Urothelium cell line (cell line): ENCODE data around the gene LGMN.
"Not testable (repeated sequence)": the region's sequence is repeated elsewhere in the genome, so short reads cannot be mapped to it uniquely, and the experiment has no call there.

Experiments
- DNase-seq: peaks from one replicate; pipeline ENCODE4 v3.0.0; 2011; ENCODE audit warnings: low spot score, mixed read lengths
- FAIRE-seq: peaks from 2 replicates; lab custom pipeline; 2011; peaks lifted over from hg19 to GRCh38; lab: Jason Lieb, UNC

LGMN gene

GRCh38 chr14:92748259-92749016 lies at the start of gene LGMN:
Gene LGMN (minus strand): TSS chr14:92748627. CDS start chr14:92732786, 15,841 bp downstream.
- FAIRE-seq = peak; percentile 62
- peak; percentile 91 for DNase-seq

DNA sequence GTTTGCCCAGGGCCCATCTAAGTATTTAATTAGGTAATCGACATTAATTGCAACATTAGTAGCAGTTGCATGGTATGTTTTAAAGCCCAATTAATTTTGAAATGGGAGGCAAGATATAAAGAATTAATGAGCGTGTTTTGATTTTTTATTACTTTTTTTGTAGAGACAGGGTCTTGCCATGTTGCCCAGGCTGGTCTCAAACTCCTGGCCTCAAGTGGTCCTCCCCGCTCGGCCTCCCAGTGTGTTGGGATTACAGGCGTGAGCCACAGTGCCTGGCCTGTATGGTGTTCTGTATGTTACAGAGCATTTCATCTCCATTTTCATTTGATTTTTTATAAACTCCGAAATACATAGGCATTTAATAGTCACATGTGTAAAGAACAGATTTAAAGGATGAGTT lies 46.5 kb upstream of the LGMN start:
- DNase-seq (no peak), FAIRE-seq (no peak)

DNA sequence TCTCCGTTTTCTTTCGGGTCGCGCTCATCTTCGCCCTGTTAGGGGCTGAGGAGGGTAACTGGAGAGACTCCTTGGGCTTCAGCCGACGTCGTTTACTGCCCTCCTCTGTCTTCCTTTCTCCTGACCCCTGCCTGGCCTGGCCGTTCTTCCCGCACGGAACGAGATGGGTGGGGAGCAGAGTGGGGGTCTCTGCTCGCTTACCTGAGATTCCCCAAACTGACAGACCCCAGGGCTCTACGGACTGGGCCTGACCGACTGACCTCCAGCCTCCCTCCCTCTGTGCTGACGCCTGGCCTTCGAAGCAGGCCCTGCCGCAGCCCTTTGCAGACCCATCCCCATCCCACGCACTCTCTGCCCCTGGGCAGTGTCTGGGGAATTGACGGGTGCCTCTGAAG lies 46.1 kb upstream of the LGMN start:
- peak; percentile 2 for DNase-seq
- FAIRE-seq = no peak

DNA sequence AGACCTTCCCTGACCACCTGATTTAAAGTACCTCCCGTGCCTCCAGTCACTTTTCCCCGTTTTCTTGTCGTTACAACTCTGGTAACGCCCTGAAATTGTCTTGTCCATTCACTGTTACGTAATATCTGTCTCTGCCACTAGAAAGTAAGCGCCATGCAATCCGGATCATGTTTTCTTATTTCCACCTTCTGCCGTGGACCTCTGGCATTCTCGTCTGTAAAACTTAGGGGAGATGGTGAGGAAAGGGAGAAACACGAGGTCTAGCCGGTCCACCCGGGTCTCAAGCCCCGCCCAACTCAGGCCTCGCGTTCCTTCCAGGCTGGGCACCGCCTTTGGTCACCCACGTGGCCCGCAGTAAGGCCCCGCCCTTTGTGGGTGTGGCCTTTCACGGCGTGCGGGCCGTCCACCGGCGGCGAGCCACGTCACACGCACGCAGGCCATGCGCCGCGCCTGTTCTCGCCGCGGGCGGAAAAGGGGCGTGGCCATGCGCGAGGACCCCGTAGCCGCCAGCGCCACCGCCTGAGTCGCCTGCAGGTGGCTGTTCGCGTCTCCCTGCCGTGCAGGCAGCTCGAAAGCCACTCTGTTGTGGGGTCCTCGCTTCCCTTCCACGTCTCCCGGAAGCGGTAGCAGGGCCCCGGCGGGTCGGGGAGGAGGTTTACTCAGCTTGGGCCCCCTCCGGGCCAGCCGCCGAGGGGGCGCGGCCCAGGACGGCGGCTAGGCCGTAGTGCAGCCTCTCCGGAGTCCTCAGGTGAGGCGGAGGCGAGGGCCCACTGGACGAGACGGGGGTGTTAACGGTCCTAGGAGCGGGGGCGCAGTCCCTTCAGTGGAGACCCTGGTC lies 45.5 kb upstream of the LGMN start, which contains the start of gene GOLGA5:
GOLGA5 (plus strand) TSS at position 597 of the 838 bp plus-strand sequence. CDS start 3,133 bp downstream, outside the sequence.
- DNase-seq = peak; percentile 92
- peak; percentile 93 for FAIRE-seq

DNA sequence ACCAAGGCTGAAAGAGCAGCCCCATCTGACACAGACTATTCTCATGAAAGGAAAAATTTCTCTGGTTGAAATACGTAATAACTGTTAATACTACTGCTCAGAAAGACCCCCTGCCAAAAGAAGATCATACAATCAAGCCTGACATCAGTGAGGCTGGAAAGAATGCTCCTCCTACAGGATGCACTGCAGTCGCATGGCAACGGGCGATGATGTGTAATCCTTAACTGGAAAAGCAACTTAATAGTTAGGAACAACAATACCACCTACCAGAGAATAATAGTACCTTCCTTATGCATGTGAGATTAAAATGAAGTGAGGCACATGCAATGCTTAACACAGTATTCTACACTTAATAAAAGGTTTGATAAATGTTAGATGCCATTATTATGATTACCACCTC lies 44.5 kb upstream of the LGMN start:
- no peak for FAIRE-seq
- DNase-seq = no peak

DNA sequence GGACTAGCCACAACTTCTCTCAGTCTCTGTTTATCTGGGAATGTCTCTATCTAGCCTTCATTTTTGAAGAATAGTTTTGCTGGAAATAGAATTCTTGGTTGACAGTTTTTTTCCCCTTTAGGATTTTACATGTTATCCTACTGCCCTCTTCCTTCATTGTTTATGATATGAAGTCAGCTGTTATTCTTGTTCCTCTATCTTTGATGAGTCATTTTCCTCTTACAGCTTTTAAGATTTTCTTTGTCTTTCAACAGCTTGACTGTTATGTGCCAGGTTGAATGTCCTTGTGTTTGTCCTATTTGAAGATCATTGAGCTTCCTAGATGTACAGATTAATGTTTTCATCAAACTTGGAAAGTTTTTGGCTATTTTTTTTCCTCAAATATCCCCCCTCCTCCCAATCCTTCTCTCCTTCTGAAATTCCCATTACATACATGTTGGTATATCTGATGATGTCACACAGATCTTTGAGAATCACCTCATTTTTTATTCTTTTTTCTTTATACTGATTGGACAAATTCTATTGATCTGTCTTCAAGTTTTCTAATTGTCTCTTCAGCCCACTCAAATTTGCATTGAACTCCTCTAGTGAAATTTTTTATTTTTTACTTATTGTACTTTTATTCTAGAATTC lies 41.1 kb upstream of the LGMN start:
- FAIRE-seq (no peak), DNase-seq (no peak)

- no peak for DNase-seq
- FAIRE-seq = no peak
These were observed 39.1 kb upstream of the LGMN start for GRCh38 chr14:92787554-92787953.

DNA sequence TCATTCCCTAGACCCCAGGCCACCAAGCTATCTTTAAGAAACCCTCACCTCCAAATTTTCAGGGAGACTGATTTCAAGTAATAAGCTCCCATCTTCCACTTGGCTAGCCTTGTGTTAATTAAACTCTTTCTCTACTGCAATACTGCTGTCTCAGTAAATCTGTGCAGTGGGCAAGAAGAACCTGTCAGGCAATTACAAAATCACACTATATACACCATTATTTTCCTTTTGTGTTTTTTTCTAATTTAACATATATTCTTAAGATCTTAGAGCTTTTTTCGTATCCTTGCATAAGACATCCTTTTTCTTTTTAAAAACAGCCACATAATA lies 38.0 kb upstream of the LGMN start:
- FAIRE-seq = no peak
- no peak for DNase-seq

GRCh38 chr14:92785667-92786426 lies 37.4 kb upstream of the LGMN start:
- FAIRE-seq (no peak), DNase-seq (peak; percentile 49)

GRCh38 chr14:92783813-92784431 lies 35.5 kb upstream of the LGMN start:
- FAIRE-seq = no peak
- peak; percentile 23 for DNase-seq

DNA sequence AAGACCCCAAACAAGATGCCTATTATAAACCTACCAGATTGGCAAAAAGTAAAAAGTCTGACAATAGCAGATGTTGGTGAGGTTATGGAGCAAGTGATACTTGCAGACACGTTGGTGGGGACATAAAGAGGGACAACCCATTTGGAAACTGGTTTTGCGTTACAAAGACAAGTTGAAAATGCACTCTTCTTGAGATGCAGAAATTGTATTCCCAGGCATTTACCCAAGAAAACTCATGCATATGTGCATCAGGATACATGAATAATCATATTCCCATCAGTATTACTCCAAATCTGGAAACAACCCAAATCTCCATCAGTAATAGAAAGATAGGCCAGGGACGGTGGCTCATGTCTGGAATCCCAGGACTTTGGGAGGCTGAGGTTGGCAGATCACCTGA lies 32.9 kb upstream of the LGMN start:
- FAIRE-seq (no peak), DNase-seq (no peak)

DNA sequence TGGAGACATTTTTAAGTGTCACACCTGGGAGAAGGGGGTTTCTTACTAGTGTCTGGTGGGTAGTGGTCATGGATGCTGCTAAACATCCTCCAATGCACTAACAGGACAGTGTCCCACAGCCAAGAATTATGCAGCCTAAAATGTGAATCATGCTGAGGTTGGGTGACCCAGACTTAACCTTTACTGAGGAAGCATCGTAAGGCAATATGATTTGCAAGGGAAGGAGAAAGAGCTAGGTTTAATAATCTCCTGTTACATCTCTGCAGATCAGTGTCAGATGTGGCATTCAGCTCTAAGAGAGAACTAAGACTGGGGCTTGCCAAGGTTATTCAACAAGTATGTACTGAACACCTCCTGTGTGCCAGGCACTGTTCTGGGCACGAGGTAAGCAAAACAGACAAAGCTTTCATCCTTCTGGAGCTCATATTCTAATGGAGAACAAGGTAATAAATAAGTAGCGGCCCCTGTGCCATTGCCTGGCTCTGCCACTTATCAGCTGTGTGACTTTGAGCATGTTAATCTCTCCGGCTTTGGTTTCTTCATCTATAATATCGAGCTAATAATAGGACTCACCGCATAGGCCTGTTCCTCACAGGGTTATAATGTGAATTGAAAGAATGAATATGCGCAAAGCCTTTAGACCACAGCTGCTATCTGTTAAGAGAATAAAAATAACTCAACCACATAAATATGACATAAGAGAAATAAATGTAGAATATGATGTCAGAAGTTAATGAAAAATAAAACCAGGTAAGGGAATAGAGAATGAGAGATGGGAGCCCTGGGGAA lies 32.2 kb upstream of the LGMN start:
- peak; percentile 20 for DNase-seq
- FAIRE-seq = no peak

GRCh38 chr14:92778868-92779565 lies 30.6 kb upstream of the LGMN start:
- FAIRE-seq, DNase-seq: not testable (repeated sequence)

DNA sequence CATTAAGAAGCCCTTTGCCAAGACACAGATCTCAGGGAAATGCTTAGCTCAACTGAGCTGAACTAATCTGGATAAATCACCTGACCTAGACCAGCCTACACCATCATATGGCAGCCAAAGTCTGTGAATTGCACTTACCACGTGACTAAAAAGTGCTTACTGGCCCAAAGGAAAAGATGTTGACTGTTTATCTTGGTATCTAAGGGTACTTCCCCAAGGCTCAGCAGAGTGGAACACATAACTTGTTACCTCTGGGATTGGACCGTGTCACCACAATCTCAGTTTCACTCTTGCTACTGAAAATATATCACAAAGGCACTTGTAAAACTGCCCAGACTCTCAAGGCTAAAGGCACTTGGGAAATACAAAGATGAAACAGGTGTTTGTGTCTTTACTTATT lies 26.9 kb upstream of the LGMN start:
- not testable (repeated sequence) for DNase-seq, FAIRE-seq

- FAIRE-seq (no peak), DNase-seq (no peak)
These were observed 26.1 kb upstream of the LGMN start for GRCh38 chr14:92774572-92774971.

DNA sequence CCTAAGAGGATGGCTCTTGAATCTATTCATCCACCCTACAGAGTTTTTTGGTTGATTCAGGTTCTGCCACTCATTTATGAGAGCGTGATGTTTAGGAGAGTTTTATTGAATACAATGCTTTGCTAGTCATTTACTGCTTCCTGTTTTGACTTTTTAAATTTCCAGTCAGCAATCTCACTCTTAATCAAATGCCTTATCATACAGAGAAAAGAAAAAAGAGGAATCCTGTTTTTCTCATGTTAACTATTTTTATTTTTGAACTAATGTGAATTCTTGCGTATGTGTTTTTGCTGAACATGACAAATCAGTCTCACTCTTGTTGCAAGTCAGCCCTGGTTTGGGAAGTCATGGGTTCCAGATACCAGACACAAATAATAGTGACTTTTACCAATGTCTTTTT lies 22.1 kb upstream of the LGMN start:
- no peak for DNase-seq
- FAIRE-seq = no peak

DNA sequence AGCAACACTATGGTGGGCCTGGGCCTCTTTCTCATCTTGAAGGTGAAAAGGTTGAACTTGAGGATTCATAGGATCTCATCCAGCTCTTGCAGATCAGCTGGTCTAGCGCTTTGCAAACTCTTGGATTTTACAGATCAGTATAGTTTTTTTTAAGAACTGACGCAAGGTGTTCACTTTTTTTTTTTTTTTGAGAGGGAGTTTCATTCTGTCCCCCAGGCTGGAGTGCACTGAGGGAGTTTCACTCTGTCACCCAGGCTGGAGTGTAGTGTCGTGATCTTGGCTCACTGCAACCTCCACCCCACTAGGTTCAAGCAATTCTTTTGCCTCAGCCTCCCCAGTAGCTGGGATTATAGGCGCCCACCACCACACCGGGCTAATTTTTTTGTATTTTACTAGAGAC lies 20.4 kb upstream of the LGMN start:
- FAIRE-seq = no peak
- DNase-seq = no peak

- not testable (repeated sequence) for FAIRE-seq
These were observed 19.8 kb upstream of the LGMN start for GRCh38 chr14:92768236-92768635.

More at GRCh38 chr14:92768236-92768635, 19.8 kb upstream of the LGMN start:
- DNase-seq = not testable (repeated sequence)
